Measurements from ENCODE around the gene GPD1L. TPM values are rescaled to one million over a fixed set of nuclear protein-coding genes. Genes with fewer than 3 reads are reported as not detected.
A peak's percentile ranks its signal among the peaks of the same experiment; 100 is the strongest.
"Not testable (repeated sequence)": the region's sequence is repeated elsewhere in the genome, so short reads cannot be mapped to it uniquely, and the experiment has no call there.

Gene GPD1L
- total RNA-seq, 1 donor from 2014 or later: 21.3 TPM

DNA sequence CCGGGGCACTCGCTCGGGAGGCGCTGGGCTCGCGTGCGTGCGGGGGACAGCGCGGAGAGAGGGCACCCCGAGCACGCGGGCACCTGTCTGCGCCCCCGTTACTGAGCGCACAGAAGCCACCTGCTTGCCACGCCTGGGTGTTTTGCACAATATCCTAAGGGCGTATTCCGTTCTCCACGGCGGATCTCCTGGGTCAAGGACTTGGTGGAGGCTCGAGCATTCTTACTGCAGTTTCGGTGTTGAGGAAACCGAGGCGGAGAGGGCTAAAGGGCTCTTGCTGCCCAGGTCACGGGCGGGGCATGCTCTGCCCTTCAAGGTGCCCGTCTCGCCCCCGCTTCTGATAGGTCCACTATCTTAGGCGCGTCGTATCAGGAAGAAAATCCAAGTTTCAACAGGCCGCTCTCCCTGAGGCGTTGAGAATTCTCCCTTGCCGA lies 526 bp downstream of the GPD1L start:
- Histone ChIP-seq H3K27me3 (ENCODE audit: control insufficient read depth, insufficient read depth, low read length) (no peaks in the 10 kb centered on the region), H3K36me3 (ENCODE audit: control insufficient read depth, insufficient read depth, low read length) (no peaks in the 10 kb centered on the region), H3K4me3 (ENCODE audit: low read depth, low read length) (peak overlapping the region; percentile 59)
- TF ChIP-seq, protein P1, sequence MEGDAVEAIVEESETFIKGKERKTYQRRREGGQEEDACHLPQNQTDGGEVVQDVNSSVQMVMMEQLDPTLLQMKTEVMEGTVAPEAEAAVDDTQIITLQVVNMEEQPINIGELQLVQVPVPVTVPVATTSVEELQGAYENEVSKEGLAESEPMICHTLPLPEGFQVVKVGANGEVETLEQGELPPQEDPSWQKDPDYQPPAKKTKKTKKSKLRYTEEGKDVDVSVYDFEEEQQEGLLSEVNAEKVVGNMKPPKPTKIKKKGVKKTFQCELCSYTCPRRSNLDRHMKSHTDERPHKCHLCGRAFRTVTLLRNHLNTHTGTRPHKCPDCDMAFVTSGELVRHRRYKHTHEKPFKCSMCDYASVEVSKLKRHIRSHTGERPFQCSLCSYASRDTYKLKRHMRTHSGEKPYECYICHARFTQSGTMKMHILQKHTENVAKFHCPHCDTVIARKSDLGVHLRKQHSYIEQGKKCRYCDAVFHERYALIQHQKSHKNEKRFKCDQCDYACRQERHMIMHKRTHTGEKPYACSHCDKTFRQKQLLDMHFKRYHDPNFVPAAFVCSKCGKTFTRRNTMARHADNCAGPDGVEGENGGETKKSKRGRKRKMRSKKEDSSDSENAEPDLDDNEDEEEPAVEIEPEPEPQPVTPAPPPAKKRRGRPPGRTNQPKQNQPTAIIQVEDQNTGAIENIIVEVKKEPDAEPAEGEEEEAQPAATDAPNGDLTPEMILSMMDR (IDR thresholded peaks at IDR 0.05; ENCODE audit: insufficient read depth, low read length, severe bottlenecking): no peak
- FAIRE-seq (no peak), DNase-seq (ENCODE audit: low read depth) (peak; percentile 48)

GRCh38 chr3:32108224-32108623 lies 1.8 kb downstream of the GPD1L start:
- not testable (repeated sequence) for FAIRE-seq; H3K36me3 ChIP-seq (ENCODE audit: control insufficient read depth, insufficient read depth, low read length); H3K4me3 ChIP-seq (ENCODE audit: low read depth, low read length); H3K27me3 ChIP-seq (ENCODE audit: control insufficient read depth, insufficient read depth, low read length); DNase-seq (ENCODE audit: low read depth)

DNA sequence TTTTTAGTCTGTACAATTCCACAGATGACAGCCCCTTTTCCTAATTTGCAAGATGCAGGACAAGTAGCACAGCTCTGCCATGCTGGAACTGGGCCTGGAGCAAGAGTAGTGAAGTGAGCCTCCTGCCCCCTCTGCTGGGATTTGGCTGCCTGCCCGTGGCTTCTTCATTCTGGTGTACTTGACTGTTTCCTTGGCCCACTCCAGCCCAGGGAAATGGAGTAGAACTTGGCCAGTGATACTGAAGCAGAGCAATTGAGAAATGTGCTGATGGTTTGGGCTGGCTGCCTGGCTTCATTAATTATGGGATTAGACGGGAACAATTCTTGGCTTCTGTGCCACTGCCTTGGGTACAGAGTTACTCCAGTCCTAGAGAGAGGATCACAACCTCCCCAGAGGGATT lies 2.8 kb downstream of the GPD1L start:
- DNase-seq (ENCODE audit: low read depth): no peak
- Histone ChIP-seq H3K36me3 (ENCODE audit: control insufficient read depth, insufficient read depth, low read length) (no peaks in the 10 kb centered on the region), H3K4me3 (ENCODE audit: low read depth, low read length) (no peak overlapping the region), H3K27me3 (ENCODE audit: control insufficient read depth, insufficient read depth, low read length) (no peaks in the 10 kb centered on the region)
- TF ChIP-seq, protein P1 (IDR thresholded peaks at IDR 0.05; ENCODE audit: insufficient read depth, low read length, severe bottlenecking): no peak
- FAIRE-seq: no peak

DNA sequence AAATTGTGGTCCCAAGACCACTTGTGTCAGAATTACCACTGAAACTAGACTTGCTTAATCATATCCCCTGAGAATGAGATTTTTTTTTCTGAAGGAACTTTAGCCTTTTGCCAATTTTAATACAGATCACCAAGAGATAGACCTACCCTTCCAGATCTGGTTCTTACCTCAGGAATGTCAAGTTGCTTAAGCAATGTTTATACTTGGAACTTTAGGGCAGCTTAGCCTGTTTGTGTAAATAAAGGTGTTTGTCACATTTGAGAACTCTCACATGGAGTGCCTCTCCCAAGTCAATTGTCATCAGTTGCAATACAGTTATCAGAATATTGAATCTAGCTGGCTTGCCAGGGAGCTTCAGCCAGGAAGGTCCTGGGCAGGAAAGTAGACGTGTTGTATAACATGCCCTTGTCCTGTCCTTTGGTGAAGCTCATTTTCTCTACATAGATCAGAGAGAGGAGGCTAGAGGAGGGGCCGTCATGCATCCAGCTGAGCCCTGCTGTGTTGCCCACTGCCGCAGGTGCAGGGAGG lies 3.9 kb downstream of the GPD1L start:
- FAIRE-seq (no peak), DNase-seq (ENCODE audit: low read depth) (no peak)
- no peak overlapping the region for H3K4me3 ChIP-seq (ENCODE audit: low read depth, low read length)
- TF ChIP-seq, protein P1 (IDR thresholded peaks at IDR 0.05; ENCODE audit: insufficient read depth, low read length, severe bottlenecking): no peak
- H3K27me3 ChIP-seq (ENCODE audit: control insufficient read depth, insufficient read depth, low read length): no peaks in the 10 kb centered on the region
- no peaks in the 10 kb centered on the region for H3K36me3 ChIP-seq (ENCODE audit: control insufficient read depth, insufficient read depth, low read length)

DNA sequence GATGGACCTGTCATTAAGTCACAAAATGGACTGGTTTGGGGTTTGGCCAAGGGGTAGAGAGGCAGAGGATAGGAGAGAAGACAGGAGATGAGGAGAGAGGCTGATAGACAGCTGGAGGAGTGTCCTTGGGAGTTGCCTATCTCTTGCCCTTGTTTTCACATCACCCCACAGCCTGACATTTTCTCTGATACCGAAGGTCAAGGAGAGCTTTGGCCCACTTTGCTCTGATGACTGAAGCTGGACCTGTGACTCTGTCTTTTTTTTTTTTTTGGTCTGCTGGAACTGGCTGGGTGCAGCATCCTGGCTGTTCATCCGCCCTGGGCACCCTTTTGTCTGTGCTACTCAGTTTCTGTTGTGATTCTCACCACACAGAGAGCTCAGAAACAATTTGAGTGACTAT lies 5.1 kb downstream of the GPD1L start:
- DNase-seq (ENCODE audit: low read depth): no peak
- TF ChIP-seq, protein P1 (IDR thresholded peaks at IDR 0.05; ENCODE audit: insufficient read depth, low read length, severe bottlenecking): no peak
- no peak overlapping the region for H3K4me3 ChIP-seq (ENCODE audit: low read depth, low read length)
- no peaks in the 10 kb centered on the region for H3K36me3 ChIP-seq (ENCODE audit: control insufficient read depth, insufficient read depth, low read length)
- H3K27me3 ChIP-seq (ENCODE audit: control insufficient read depth, insufficient read depth, low read length): no peaks in the 10 kb centered on the region
- FAIRE-seq: no peak

DNA sequence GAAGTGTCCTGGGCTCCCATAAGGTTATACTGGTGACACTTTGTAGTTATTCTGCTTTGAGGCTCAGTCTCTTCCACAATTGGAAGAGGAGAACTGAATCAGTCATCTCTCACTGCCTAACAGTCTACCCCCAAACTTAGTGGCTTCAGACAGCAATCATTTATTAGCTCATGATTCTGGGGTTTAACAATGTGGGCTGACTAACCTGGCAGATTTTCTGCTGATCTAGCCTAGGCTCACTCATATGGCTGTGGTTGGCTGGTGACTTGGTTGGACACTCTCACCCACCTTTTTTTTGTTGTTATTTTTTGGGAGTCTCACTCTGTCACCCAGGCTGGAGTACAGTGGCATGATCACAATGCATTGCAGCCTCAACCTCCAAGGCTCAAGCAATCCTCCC lies 7.1 kb downstream of the GPD1L start:
- no peak for FAIRE-seq
- TF ChIP-seq, protein P1 (IDR thresholded peaks at IDR 0.05; ENCODE audit: insufficient read depth, low read length, severe bottlenecking): no peak

More for the DNA sequence above, 7.1 kb downstream of the GPD1L start:
- no peaks in the 10 kb centered on the region for H3K27me3 ChIP-seq (ENCODE audit: control insufficient read depth, insufficient read depth, low read length)
- DNase-seq (ENCODE audit: low read depth): no peak
- H3K36me3 ChIP-seq (ENCODE audit: control insufficient read depth, insufficient read depth, low read length): no peaks in the 10 kb centered on the region
- H3K4me3 ChIP-seq (ENCODE audit: low read depth, low read length): no peak overlapping the region
